KG1 (cell line): ENCODE results near the gene PLEKHA8.
A peak's percentile ranks its signal among the peaks of the same experiment; 100 is the strongest.

Source experiments
- DNase-seq: peaks from one replicate; lab custom pipeline; 2025; lab: John Stamatoyannopoulos, UW

The PLEKHA8 gene

GRCh38 chr7:30112103-30112713, 84.0 kb downstream of the PLEKHA8 start:
- DNase-seq, result no peak

- DNase-seq, result no peak
Observed at GRCh38 chr7:30113144-30113543, 84.9 kb downstream of the PLEKHA8 start.

GRCh38 chr7:30114536-30115238, 86.5 kb downstream of the PLEKHA8 start:
- DNase-seq, result no peak

GRCh38 chr7:30115709-30116297, 87.6 kb downstream of the PLEKHA8 start:
- DNase-seq, result no peak

GRCh38 chr7:30116771-30117170, 88.6 kb downstream of the PLEKHA8 start:
- no peak for DNase-seq

- no peak for DNase-seq
Observed at GRCh38 chr7:30117896-30118295, 89.7 kb downstream of the PLEKHA8 start.

- no peak for DNase-seq
Observed at GRCh38 chr7:30119890-30120577, 91.8 kb downstream of the PLEKHA8 start.

- no peak for DNase-seq
Observed at GRCh38 chr7:30133736-30134610, 105.8 kb downstream of the PLEKHA8 start.

- peak; percentile 50 for DNase-seq
Observed at GRCh38 chr7:30134611-30135300, 106.5 kb downstream of the PLEKHA8 start, which contains the start of gene MTURN. Gene MTURN (plus strand): TSS chr7:30134986. CDS start chr7:30135137, 151 bp downstream.

- DNase-seq, result no peak
Observed at GRCh38 chr7:30135301-30136116, 107.3 kb downstream of the PLEKHA8 start.

GRCh38 chr7:30136117-30136731, 108.0 kb downstream of the PLEKHA8 start:
- DNase-seq, result no peak

- no peak for DNase-seq
Observed at GRCh38 chr7:30136743-30137485, 108.7 kb downstream of the PLEKHA8 start.

GRCh38 chr7:30139836-30140384, 111.7 kb downstream of the PLEKHA8 start:
- DNase-seq, result no peak

GRCh38 chr7:30140456-30140855, 112.2 kb downstream of the PLEKHA8 start:
- DNase-seq, result no peak

GRCh38 chr7:30142710-30143109, 114.5 kb downstream of the PLEKHA8 start:
- no peak for DNase-seq

GRCh38 chr7:30143748-30144251, 115.6 kb downstream of the PLEKHA8 start:
- no peak for DNase-seq

- DNase-seq, result no peak
Observed at GRCh38 chr7:30144657-30145306, 116.6 kb downstream of the PLEKHA8 start.

GRCh38 chr7:30145426-30145970, 117.3 kb downstream of the PLEKHA8 start:
- DNase-seq, result no peak
